Stomach (tissue), 4 donors: ENCODE measurements around the gene MAPK8IP2.

Experiments
- CTCF ChIP-seq, 7 experiments: fragments of 450-650 bp in 4 of 7; fragments of 200-600 bp in 3 of 7; sonication (generic) in 3 of 7; IDR thresholded peaks; one replicate each; pipeline ENCODE4 v1.5.1; 2016 to 2019; ENCODE audit warnings: antibody characterized with exemption in 7 of 7, control low read depth in 2 of 7, mild to moderate bottlenecking in 1 of 7
- EP300 ChIP-seq: sonication (generic); formaldehyde crosslinking; IDR thresholded peaks from one replicate; pipeline ENCODE4 v1.6.1; 2017; ENCODE audit warnings: antibody characterized with exemption
- POLR2A ChIP-seq, 4 donors: fragments of 450-650 bp; IDR thresholded peaks; one replicate each; pipeline ENCODE4 v1.6.1; 2016; ENCODE audit warnings: antibody characterized with exemption in 4 of 4, control low read depth in 2 of 4, mild to moderate bottlenecking in 1 of 4, moderate library complexity in 1 of 4
- POLR2AphosphoS5 ChIP-seq, 3 donors: sonication (generic); formaldehyde crosslinking; IDR thresholded peaks; one replicate each; pipeline ENCODE4 v1.6.1; 2016; ENCODE audit warnings: antibody characterized with exemption in 3 of 3

- no peak for TF ChIP-seq CTCF (IDR thresholded peaks at IDR 0.05)
- TF ChIP-seq POLR2AphosphoS5 (IDR thresholded peaks at IDR 0.05), result no peak
- TF ChIP-seq POLR2A (IDR thresholded peaks at IDR 0.05), result no peak
- no peak for TF ChIP-seq EP300
Observed at GRCh38 chr22:50584106-50585096, 16.2 kb upstream of the MAPK8IP2 start.
